Measurements from ENCODE around the gene SINHCAF.
"Not testable (repeated sequence)": the region's sequence is repeated elsewhere in the genome, so short reads cannot be mapped to it uniquely, and the experiment has no call there.

SINHCAF gene

DNA sequence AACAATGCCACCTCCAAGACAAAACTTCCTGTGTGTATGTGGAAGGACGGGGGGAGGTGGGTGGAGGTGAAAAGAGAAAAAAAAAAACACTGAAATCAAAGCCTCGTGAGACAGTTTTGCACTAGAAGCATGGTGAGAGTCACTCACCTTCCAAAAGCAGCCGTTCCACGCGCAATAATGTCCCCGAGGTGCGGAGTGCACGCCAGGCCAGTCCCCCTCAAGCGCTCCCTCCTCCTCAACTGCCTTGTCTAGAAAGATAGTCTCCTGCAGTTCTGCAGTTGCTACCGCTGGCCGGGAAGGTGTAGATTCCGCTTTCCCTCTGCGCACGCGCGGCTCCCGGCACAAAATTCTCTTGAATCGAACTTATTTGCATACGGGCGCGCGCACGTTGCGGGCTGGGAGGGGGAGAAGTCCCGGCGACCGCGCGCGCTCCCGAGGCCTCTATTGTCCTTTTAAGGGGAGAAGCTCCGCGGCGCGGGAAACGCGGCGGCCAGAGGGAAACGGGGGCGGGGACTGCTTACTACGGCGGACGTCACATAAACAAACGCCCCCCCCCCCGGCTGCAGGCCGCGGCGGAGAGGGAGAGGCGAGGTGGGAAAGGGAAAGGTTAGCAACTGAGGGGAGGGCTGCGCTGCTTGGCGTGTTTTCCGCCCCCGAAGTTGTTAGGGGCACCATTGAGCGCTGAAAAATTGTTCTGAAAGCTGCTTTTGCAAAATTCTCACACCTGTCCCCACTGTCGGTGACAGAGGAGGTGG lies at the start of gene SINHCAF:
Gene SINHCAF, minus strand, starts transcription at position 274 of the 755 bp plus-strand sequence. CDS start 27,946 bp downstream, outside the sequence.
- peak; percentile 98 to 99 for DNase-seq (ENCODE audit: extremely low read depth in 1 of 2, low read depth in 1 of 2)

GRCh38 chr12:31375422-31375821 lies 49.5 kb upstream of the SINHCAF start:
- DNase-seq (ENCODE audit: extremely low read depth in 1 of 2, low read depth in 1 of 2), result not testable (repeated sequence)

GRCh38 chr12:31371256-31371620 lies 45.3 kb upstream of the SINHCAF start:
- no peak for DNase-seq (ENCODE audit: extremely low read depth in 1 of 2, low read depth in 1 of 2)

DNA sequence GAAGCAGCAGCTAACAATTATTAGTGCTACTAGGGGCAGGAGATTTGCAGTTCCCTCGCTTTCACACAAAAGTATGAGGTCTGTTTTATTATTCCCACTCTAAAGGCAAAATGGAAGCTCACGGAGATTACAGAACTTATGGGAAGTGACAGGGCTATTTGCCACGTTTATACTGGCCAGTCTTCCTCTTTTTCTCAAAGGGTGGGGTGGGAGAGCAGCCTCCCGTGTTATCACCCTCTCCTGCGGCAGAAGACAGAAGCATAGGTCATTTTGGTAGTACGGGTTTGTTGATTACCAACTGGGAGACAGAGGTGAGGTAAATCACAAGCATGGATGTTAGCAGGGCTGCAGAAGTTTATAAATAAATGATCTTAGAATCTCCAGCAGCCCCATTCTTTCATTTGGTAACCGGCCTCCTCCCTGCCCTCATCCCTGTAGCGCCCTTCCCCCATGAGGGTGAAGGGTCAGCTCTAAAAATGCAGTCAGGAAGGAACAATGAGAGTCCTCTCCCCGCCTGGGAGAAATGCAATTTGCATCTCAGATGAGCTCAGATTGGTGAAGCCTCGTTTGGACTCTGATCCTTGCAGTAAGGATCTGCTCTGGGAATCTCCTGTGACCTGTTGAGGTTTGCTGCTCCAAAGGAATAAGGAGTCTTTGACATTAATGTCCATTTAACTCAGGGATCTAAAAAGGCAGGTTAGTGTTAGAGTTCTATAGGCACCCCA lies 44.7 kb upstream of the SINHCAF start:
- DNase-seq (ENCODE audit: extremely low read depth in 1 of 2, low read depth in 1 of 2), result no peak

DNA sequence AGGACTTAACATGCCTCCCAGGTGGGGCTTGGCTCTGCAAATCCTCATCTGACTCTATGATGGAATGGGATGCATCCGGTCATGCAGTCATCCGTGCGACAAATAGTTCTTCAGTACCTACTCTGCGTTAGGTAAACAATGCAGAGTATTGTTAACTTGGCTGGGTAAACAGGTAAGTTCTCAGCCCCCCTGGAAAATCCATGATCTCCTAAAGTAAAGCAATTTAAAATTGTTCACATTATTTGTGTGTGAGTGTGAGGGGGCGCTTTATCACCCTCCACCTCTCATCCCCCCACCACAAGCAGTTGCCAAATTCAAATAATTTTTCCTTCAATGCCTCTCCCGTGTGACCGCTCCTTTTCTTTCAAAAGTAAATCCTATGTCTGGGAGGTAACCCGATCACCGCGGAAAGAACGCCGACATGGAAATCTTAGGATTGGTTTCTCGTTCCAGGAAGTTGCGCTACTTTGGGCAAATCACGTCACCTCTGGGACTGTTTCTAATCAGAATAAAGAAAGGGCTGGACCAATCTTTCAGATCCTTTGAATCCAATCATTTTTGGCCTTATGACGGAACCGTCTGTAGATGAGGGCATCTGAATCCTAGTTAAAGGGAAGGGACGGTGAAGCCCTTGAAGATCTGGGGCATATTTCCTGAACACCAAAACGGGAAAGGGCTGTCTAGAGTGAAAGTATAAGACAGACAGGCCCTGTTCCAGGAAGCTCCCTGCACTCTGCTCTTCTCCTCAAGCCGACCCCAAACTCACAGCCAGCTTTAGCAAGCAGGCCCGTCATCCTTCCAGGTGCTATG lies 44.0 kb upstream of the SINHCAF start:
- no peak for DNase-seq (ENCODE audit: extremely low read depth in 1 of 2, low read depth in 1 of 2)

DNA sequence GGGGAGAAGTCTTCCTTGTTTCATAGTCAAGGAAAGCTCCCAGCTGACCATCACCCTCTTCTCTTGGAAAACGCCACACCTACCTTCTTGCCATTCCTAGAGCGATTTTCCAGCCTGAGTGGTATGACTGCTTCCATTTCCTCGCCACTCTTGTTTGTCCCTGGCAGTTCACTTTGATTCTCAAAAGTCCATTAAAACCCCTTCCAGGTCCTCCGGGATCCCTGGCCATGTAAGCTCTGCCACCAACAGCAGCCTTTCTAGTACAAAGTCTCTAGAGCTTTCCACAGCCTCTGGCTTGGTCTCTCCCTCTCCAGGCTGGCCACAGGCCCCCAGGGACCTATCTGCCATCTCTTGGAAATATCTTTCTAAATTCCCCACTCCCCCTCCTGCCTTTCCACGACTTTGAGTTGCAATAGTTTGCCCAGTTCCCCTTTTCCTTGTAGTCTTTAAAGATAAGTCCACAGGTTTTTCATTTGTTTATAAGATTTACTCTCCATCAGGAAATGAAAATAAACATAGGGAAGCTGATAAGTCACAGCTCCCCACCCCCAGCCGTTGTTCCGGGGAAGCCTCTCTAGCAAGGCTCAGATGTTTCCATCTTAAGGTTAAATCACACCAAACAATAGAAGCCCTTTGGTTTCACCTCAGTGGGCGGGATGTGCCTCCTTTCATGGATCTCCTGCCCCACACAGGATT lies 42.9 kb upstream of the SINHCAF start:
- no peak for DNase-seq (ENCODE audit: extremely low read depth in 1 of 2, low read depth in 1 of 2)

DNA sequence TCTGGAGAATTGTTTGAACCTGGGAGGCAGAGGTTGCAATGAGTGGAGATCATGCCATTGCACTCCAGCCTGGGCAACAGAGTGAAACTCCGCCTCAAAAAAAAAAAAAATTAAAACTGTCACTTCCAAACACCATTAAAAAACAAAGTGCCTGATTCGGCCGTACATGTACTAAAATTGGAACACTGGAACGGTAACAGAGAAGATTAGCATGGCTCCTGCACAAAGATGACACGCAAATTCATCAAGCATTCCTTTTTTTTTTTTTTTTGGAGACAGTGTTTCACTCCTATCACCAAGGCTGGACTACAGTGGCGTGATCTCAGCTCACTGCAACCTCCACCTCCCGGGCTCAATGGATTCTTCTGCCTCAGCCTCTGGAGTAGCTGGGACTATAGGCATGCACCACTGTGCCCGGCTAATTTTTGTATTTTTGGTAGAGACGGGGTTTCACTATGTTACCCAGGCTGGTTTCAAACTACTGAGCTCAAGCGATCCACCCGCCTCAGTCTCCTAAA lies 40.2 kb upstream of the SINHCAF start:
- DNase-seq (ENCODE audit: extremely low read depth in 1 of 2, low read depth in 1 of 2), result no peak

DNA sequence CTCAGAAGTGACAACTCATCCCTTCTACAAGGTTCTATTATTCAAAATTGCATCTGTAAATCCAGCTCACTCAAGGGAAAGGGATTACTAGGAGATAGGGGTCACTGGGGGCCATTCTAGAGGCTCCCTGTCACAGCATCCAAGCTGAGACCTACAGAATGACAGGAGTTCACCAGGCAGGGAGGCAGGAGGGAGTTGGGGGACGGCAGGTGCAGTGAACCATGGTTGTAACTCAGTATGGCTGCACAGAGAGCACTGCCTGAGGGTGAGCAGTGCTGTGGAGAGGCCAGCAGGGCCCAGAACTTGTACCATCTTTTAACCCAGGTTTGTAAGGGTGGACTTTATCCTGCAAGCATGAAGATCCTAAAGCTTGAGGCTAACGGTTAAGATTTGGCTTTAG lies 37.9 kb upstream of the SINHCAF start:
- DNase-seq (ENCODE audit: extremely low read depth in 1 of 2, low read depth in 1 of 2), result no peak

DNA sequence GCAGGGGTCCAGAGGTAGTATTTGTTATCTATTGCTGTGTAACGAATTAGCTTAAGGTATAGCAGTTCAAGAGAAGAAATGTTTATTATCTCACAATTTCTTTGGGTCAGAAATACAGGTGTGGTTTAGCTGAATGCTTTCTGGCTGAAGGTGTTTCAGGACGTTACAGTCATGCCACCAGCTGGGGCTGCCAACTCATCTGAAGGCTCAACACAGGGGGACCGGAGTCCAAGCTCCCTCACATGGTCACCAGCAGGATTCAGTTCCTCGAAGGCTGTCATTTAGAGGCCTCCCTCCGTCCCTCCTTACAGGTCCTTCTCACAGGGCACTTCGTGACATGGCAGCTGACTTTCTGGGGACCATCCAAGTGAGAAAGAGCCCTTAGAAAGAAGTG lies 37.5 kb upstream of the SINHCAF start:
- DNase-seq (ENCODE audit: extremely low read depth in 1 of 2, low read depth in 1 of 2), result no peak

DNA sequence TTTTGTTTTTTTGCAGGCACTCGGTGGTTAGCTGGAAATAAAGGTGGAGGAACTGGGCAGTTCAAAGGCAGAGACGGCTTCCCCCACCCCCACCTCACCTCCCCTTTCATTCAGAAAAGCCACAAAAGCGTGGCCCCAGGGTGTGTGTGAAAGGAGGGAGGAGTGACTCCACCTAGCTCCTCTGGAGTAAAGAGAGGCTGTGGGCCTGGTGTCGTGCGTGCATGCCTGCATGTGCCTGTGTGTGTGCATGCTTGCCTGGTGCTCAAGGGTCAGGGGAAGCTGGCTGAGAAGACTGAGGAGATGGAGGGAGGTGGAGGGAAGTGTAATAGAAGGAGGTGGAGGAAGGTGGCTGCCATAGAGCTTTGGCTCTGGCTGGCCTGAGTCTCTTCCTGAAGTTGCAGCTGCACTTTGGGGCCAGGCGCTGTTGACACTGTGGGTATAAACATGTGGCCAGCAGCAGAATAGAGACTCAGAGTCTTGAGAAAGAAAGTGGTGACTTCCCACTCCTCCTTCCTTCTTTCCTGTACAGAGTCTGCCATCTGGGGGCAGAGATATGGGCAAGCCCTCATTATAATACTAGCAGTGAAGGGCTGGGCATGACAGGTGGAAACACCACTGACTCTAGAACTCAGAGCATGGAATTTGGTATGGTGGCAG lies 36.9 kb upstream of the SINHCAF start:
- no peak for DNase-seq (ENCODE audit: extremely low read depth in 1 of 2, low read depth in 1 of 2)

GRCh38 chr12:31362115-31362758 lies 36.3 kb upstream of the SINHCAF start:
- no peak for DNase-seq (ENCODE audit: extremely low read depth in 1 of 2, low read depth in 1 of 2)

DNA sequence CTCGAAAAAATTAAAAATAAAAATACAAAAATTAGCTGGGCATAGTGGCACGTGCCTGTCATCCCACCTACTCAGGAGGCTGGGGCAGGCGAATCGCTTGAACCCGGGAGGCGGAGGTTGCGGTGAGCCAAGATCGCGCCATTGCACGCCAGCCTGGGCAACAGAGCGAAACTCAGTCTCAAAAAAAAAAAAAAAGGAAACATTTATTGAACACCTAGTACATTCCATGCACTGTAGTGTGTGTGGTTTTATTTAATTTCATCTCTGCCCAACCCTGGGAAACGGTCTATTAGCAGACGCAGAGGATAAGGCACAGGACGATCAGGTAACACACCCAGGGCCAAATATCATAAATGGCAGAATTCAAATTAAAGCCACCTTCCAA lies 35.8 kb upstream of the SINHCAF start:
- DNase-seq (ENCODE audit: extremely low read depth in 1 of 2, low read depth in 1 of 2), result no peak

DNA sequence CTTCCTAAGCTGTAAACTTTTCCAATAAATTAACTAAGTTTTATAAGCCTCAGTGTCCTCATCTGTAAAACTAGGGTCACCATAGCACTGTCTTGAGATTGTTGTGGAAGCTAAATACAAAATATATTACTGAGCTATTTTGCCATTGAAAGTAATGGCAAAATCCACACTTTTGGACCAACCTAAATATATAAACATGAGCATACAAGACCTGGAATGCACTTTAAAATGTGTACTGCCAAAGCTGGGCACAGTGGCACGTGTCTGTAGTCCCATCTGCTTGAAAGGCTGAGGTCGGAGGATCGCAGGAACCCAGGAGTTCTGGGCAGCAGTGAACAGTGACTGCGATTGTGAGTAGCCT lies 29.8 kb upstream of the SINHCAF start:
- DNase-seq (ENCODE audit: extremely low read depth in 1 of 2, low read depth in 1 of 2), result no peak

- no peak for DNase-seq (ENCODE audit: extremely low read depth in 1 of 2, low read depth in 1 of 2)
Observed at GRCh38 chr12:31353750-31354708, 28.1 kb upstream of the SINHCAF start.

- no peak for DNase-seq (ENCODE audit: extremely low read depth in 1 of 2, low read depth in 1 of 2)
Observed at GRCh38 chr12:31346267-31346666, 20.3 kb upstream of the SINHCAF start.

DNA sequence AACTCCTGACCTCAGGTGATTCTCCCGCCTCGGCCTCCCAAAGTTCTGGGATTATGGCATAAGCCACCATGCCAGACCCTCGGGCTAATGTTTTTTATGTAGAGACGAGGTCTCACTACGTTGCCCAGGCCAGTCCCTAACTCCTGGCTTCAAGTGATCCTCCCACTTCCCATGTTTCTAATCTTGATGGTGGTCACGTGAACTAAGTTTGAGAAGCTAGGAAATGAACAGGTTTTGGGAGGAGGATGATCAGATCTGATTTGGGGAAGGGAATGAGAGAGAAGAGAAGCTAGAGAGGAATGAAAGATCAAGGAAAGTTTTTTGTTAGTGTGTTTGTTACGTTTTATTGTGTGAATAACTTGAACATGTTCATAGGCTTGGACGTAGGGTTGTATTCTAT lies 17.2 kb upstream of the SINHCAF start:
- no peak for DNase-seq (ENCODE audit: extremely low read depth in 1 of 2, low read depth in 1 of 2)

DNA sequence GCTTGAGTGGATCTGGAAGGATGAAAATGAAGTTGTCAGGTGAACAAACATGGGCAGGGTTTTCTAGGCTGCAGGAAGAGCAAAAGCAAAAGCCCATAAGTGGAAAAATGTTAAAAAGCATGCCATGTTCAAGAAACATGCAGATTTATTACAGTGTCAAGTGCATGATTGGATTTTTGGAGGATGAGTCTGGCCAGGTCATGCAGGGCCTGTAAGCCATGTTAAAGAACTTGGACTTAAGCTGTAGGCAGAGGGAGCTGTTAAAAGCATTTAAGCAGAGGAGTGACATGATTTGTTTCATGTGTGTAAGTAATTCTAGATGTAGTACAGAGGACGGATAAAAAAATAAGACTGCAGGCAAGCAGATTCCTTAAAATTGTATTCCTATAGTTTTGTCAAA lies 16.3 kb upstream of the SINHCAF start:
- DNase-seq (ENCODE audit: extremely low read depth in 1 of 2, low read depth in 1 of 2), result no peak

DNA sequence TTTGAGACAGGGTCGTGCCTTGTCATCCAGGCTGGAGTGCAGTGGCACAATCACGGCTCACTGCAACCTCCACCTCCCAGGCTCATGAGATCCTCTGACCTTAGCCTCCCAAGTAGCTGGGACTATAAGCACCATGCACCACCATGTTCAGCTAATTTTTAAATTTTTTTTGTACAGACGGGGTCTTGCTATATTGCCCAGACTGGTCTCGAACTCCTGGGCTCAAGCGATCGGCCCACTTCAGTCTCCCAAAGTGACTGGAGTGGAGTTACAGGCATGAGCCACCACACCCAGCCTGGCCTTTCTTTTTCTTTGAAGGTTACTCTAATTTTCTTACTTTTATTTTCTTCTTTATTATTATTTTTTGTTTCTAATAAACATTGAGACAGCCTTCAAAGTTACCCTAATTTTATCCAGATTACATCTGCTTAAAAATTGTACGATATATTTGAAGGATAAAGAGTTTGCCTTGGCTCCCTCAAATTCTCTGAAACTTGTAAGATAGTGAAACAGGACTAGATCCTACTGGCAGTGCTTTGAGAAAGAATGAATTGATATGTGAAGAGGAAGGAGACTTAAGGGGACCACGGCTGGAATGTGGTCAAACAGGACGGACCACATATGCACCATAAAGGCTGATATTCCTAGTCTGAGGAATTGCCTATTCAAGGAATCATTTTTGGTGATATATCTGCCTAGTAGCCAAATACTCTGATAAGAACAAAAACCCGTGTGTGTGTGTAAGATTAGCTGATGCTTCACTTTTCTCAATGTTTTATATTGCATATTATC lies 14.1 kb upstream of the SINHCAF start:
- no peak for DNase-seq (ENCODE audit: extremely low read depth in 1 of 2, low read depth in 1 of 2)

Measured in activated CD8-positive, alpha-beta memory T cell treated with anti-CD3 and anti-CD28 coated beads for 1 hour (primary cell).